ENCODE results near the gene OR7C1. TPM values are rescaled to one million over a fixed set of nuclear protein-coding genes. Genes with fewer than 3 reads are reported as not detected.
"Not testable (repeated sequence)": the region's sequence is repeated elsewhere in the genome, so short reads cannot be mapped to it uniquely, and the experiment has no call there.

The OR7C1 gene
- total and polyA plus RNA-seq, 4 donors, result under 0.01 to 0.01 TPM; not detected in 2

GRCh38 chr19:14783410-14783998 lies 51.5 kb downstream of the OR7C1 start:
- not testable (repeated sequence) for H3K4me3 ChIP-seq; H3K36me3 ChIP-seq (ENCODE audit: control insufficient read depth in 4 of 4, insufficient read depth in 4 of 4, low read length in 4 of 4); DNase-seq; H3K27me3 ChIP-seq (ENCODE audit: control insufficient read depth in 3 of 3, insufficient read depth in 3 of 3, low read length in 2 of 3); H3K9ac ChIP-seq (ENCODE audit: insufficient read depth in 1 of 2, low read length in 2 of 2); ATAC-seq (ENCODE audit: insufficient read depth, low FRiP score); H3K4me1 ChIP-seq (ENCODE audit: control insufficient read depth in 5 of 5, insufficient read depth in 5 of 5, low read length in 5 of 5); H3K9me3 ChIP-seq (ENCODE audit: control insufficient read depth in 4 of 4, insufficient read depth in 3 of 4, low read length in 3 of 4)
- WGBS, 2 donors, result 33 to 58% methylated on average over 7 to 8 of the region's 8 CpGs
- peak overlapping the region in 1 of 2 donors; percentile 3 for H3K27ac ChIP-seq (ENCODE audit: low read depth in 1 of 2, low read length in 1 of 2)

GRCh38 chr19:14782626-14783409 lies 52.2 kb downstream of the OR7C1 start:
- Histone ChIP-seq H3K9me3 (ENCODE audit: control insufficient read depth in 4 of 4, insufficient read depth in 3 of 4, low read length in 3 of 4) (peaks cover 0 to 7% (median 0%) of the 10 kb centered on the region in 4 donors), H3K4me3 (no peak overlapping the region), H3K27ac (ENCODE audit: low read depth in 1 of 2, low read length in 1 of 2) (peak overlapping the region in 1 of 2 donors; percentile 3), H3K36me3 (ENCODE audit: control insufficient read depth in 4 of 4, insufficient read depth in 4 of 4, low read length in 4 of 4) (no peaks in the 10 kb centered on the region), H3K4me1 (ENCODE audit: control insufficient read depth in 5 of 5, insufficient read depth in 5 of 5, low read length in 5 of 5) (peaks cover 0 to 2% (median 0%) of the 10 kb centered on the region in 5 donors), H3K9ac (ENCODE audit: insufficient read depth in 1 of 2, low read length in 2 of 2) (no peak overlapping the region), H3K27me3 (ENCODE audit: control insufficient read depth in 3 of 3, insufficient read depth in 3 of 3, low read length in 2 of 3) (peaks cover 0 to 3% (median 0%) of the 10 kb centered on the region in 3 donors)
- DNase-seq (no peak), ATAC-seq (ENCODE audit: insufficient read depth, low FRiP score) (no peak)
- no peak for TF ChIP-seq CTCF (IDR thresholded peaks at IDR 0.05; ENCODE audit: control extremely low read depth, extremely low read depth)
- WGBS, 2 donors, result 85 to 89% methylated on average over 16 of the region's 16 CpGs

- not testable (repeated sequence) for H3K4me1 ChIP-seq (ENCODE audit: control insufficient read depth in 5 of 5, insufficient read depth in 5 of 5, low read length in 5 of 5); H3K27me3 ChIP-seq (ENCODE audit: control insufficient read depth in 3 of 3, insufficient read depth in 3 of 3, low read length in 2 of 3); DNase-seq; H3K27ac ChIP-seq (ENCODE audit: low read depth in 1 of 2, low read length in 1 of 2); H3K36me3 ChIP-seq (ENCODE audit: control insufficient read depth in 4 of 4, insufficient read depth in 4 of 4, low read length in 4 of 4); H3K9me3 ChIP-seq (ENCODE audit: control insufficient read depth in 4 of 4, insufficient read depth in 3 of 4, low read length in 3 of 4); H3K9ac ChIP-seq (ENCODE audit: insufficient read depth in 1 of 2, low read length in 2 of 2); ATAC-seq (ENCODE audit: insufficient read depth, low FRiP score); H3K4me3 ChIP-seq
- WGBS, 2 donors, result 88 to 92% methylated on average over 17 of the region's 17 CpGs
Measured at GRCh38 chr19:14781713-14782536, 53.1 kb downstream of the OR7C1 start.

GRCh38 chr19:14780622-14781225 lies 54.3 kb downstream of the OR7C1 start:
- DNase-seq; H3K27ac ChIP-seq (ENCODE audit: low read depth in 1 of 2, low read length in 1 of 2); H3K36me3 ChIP-seq (ENCODE audit: control insufficient read depth in 4 of 4, insufficient read depth in 4 of 4, low read length in 4 of 4); H3K27me3 ChIP-seq (ENCODE audit: control insufficient read depth in 3 of 3, insufficient read depth in 3 of 3, low read length in 2 of 3); H3K9ac ChIP-seq (ENCODE audit: insufficient read depth in 1 of 2, low read length in 2 of 2); ATAC-seq (ENCODE audit: insufficient read depth, low FRiP score); H3K9me3 ChIP-seq (ENCODE audit: control insufficient read depth in 4 of 4, insufficient read depth in 3 of 4, low read length in 3 of 4); H3K4me3 ChIP-seq; H3K4me1 ChIP-seq (ENCODE audit: control insufficient read depth in 5 of 5, insufficient read depth in 5 of 5, low read length in 5 of 5): not testable (repeated sequence)
- whole genome bisulfite sequencing, 2 donors, result 80% methylated on average over 14 of the region's 14 CpGs

All from lung (tissue), 12 donors.